Osteoblast (primary cell): Measurements from ENCODE around the gene HOXC11. TPM values are rescaled to one million over a fixed set of nuclear protein-coding genes. Genes with fewer than 3 reads are reported as not detected.

Experiments used
- DNase-seq: peaks from one replicate; pipeline ENCODE4 v3.0.0; 2011; ENCODE audit warnings: low spot score, mixed read lengths; ENCODE audit not compliant: insufficient read length; ENCODE audit errors: missing footprints
- H2AFZ ChIP-seq: 2 replicates; pipeline ENCODE4 v1.6.0; 2011; ENCODE audit warnings: mild to moderate bottlenecking, low read length
- H3K27ac ChIP-seq: 2 replicates; pipeline ENCODE4 v1.5.1; 2011; ENCODE audit warnings: mild to moderate bottlenecking, low read depth, low read length, moderate library complexity
- H3K27me3 ChIP-seq: 2 replicates; pipeline ENCODE4 v1.6.0; 2012; ENCODE audit warnings: mild to moderate bottlenecking, control low read depth, inconsistent platforms, low read length, moderate library complexity; ENCODE audit not compliant: insufficient read depth
- H3K36me3 ChIP-seq: 2 replicates; pipeline ENCODE4 v1.5.1; 2011; ENCODE audit warnings: mild to moderate bottlenecking, low read length, control low read depth, moderate library complexity; ENCODE audit not compliant: insufficient read depth
- H3K4me1 ChIP-seq: 2 replicates; pipeline ENCODE4 v1.5.1; 2011; ENCODE audit warnings: mild to moderate bottlenecking, low read length, control low read depth, moderate library complexity; ENCODE audit not compliant: insufficient read depth
- H3K4me2 ChIP-seq: 2 replicates; pipeline ENCODE4 v1.6.0; 2011; ENCODE audit warnings: mild to moderate bottlenecking, low read length; ENCODE audit not compliant: insufficient read depth
- H3K4me3 ChIP-seq: fragments of 200-600 bp; sonication (generic); 3 replicates; pipeline ENCODE4 v1.5.1; 2012; ENCODE audit warnings: mild to moderate bottlenecking, low read length, inconsistent platforms; ENCODE audit not compliant: insufficient read depth
- H3K79me2 ChIP-seq: 2 replicates; pipeline ENCODE4 v1.6.0; 2012; ENCODE audit warnings: mild to moderate bottlenecking, low read length, control low read depth, inconsistent platforms; ENCODE audit not compliant: insufficient read depth
- H3K9me3 ChIP-seq: 2 replicates; pipeline ENCODE4 v1.5.1; 2011; ENCODE audit warnings: low read depth, low read length, control low read depth
- H4K20me1 ChIP-seq: 2 replicates; pipeline ENCODE4 v1.6.0; 2012; ENCODE audit warnings: mild to moderate bottlenecking, low read length, control low read depth; ENCODE audit not compliant: insufficient read depth
- CTCF ChIP-seq: IDR thresholded peaks from 2 replicates; pipeline ENCODE4 v1.5.1; 2011; ENCODE audit warnings: mild to moderate bottlenecking, low read depth, low read length, moderate library complexity; ENCODE audit errors: extremely low read depth
- total RNA-seq: library from RNA; depleted of rRNA; stranded (reverse); fragments of >200 nt; gene quantifications from 2 replicates; pipeline ENCODE4 v1.2.3, GENCODE V29; 2012

Gene HOXC11
- total RNA-seq, 1 donor, result 1.1 TPM

GRCh38 chr12:53950789-53951576 is 21.9 kb upstream of the HOXC11 start:
- no peaks in the 10 kb centered on the region for H4K20me1 ChIP-seq
- H3K4me1 ChIP-seq, result no peaks in the 10 kb centered on the region
- TF ChIP-seq CTCF, result no peak
- no peaks in the 10 kb centered on the region for H3K36me3 ChIP-seq
- H2AFZ ChIP-seq, result no peak overlapping the region
- no peaks in the 10 kb centered on the region for H3K79me2 ChIP-seq
- H3K27me3 ChIP-seq, result peaks cover 96% of the 10 kb centered on the region
- H3K4me2 ChIP-seq, result no peak overlapping the region
- H3K27ac ChIP-seq, result no peak overlapping the region
- H3K4me3 ChIP-seq, result no peak overlapping the region
- DNase-seq, result peak; percentile 56
- H3K9me3 ChIP-seq, result no peaks in the 10 kb centered on the region

GRCh38 chr12:53951577-53952334 is 21.2 kb upstream of the HOXC11 start:
- Histone ChIP-seq H3K27ac (no peak overlapping the region), H3K79me2 (no peaks in the 10 kb centered on the region), H3K4me2 (no peak overlapping the region), H2AFZ (no peak overlapping the region), H3K4me1 (no peaks in the 10 kb centered on the region), H3K4me3 (no peak overlapping the region), H3K9me3 (no peaks in the 10 kb centered on the region), H3K36me3 (no peaks in the 10 kb centered on the region), H3K27me3 (peaks cover 96% of the 10 kb centered on the region), H4K20me1 (no peaks in the 10 kb centered on the region)
- TF ChIP-seq CTCF, result no peak
- DNase-seq, result peak; percentile 86

- Histone ChIP-seq H3K4me2 (no peak overlapping the region), H3K4me1 (no peaks in the 10 kb centered on the region), H3K4me3 (no peak overlapping the region), H3K27ac (no peak overlapping the region), H3K27me3 (peaks cover 96% of the 10 kb centered on the region), H3K9me3 (no peaks in the 10 kb centered on the region), H2AFZ (no peak overlapping the region), H3K79me2 (no peaks in the 10 kb centered on the region), H4K20me1 (no peaks in the 10 kb centered on the region), H3K36me3 (no peaks in the 10 kb centered on the region)
- DNase-seq, result no peak
- no peak for TF ChIP-seq CTCF
Observed at GRCh38 chr12:53952335-53952694, 20.6 kb upstream of the HOXC11 start.
